Activated CD4-positive, alpha-beta T cell treated with anti-CD3 and anti-CD28 coated beads, Interleukin-2, amount 50 U/mL, for 16 hours (primary cell): Measurements from ENCODE around the gene RAB3GAP1.
A peak's percentile ranks its signal among the peaks of the same experiment; 100 is the strongest.

Experiments used
- DNase-seq: peaks from one replicate; pipeline ENCODE4 v3.0.0-alpha.2; 2020

RAB3GAP1 gene

GRCh38 chr2:135167273-135167672 lies 115.2 kb downstream of the RAB3GAP1 start:
- DNase-seq: no peak

- DNase-seq: no peak
Observed at GRCh38 chr2:135168204-135168856, 116.2 kb downstream of the RAB3GAP1 start.

DNA sequence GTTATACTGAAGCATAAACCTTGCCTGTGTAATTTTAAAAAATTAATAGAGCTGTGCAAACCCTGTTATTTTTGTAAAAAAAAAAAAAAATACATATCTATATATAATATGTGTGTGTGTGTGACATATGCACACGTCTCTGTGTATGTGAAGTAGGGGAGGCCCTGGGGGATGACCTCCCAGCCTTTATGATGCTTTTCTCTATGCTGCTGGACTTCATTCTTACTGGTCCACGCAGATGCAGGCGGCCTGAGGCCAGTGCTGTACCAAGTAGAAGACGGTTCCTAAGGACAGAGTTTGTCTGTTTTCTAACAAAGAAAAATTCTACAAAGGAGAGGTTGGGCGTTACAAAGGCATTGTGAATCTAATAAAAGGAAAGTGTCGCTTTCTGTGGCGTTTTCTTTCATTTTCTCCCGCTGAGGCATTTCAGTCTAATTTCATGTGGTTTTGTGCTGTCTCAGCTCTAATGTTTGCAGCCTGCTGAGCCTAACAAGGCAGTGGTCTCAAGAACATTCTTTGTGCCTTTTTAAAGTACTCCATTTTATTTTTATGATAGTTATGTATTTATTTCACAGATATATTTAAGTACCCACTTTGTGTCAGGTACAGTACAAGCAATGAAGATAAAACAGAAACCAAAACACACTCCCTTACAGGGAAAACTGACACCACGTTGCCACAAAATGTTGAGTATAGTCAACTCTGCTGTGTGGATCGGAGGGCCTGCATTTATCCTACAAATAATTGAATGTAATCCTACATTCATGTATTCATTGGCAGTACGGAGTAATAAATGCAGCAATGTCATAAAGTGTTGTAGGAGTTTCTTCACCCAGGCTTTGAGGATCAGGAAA lies 118.0 kb downstream of the RAB3GAP1 start:
- peak; percentile 21 for DNase-seq

DNA sequence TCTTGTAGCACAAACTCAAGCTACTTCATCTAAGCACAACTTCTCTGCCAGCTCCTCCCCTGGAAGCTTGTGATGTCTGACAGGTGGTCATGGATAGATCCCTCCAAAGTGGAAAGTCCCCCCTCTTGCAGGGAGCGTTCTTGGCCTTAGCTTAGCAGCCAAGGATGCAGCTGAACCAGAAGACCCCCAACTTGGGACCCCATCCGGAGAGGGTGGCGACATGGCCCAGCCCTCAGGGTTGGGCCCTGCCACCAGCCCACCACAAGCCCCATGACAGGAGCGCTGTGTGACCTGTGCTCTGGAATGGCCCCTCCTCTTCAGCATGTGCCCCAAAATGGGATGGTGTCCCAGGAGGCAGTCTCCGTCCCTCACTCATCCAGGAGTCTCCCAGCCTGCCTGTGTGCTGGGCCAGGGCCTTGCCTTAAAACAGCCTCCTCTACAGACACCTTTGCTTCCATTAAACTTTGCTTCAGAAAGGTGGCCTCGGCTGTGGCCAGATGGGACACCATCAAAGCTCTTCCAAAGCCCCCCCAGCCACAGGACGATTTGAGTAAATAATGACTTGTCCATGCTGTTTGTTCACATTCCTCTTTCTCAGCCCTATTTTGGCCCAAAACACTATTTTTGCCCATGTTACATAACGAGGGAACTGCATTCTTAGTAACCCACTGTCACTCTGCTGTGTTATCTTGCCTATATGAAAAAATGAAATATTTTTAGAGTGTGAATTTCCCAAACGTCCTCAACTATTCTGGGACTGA lies 122.1 kb downstream of the RAB3GAP1 start:
- no peak for DNase-seq

- DNase-seq: no peak
Observed at GRCh38 chr2:135174810-135175093, 122.7 kb downstream of the RAB3GAP1 start.

GRCh38 chr2:135175177-135175576 lies 123.1 kb downstream of the RAB3GAP1 start:
- no peak for DNase-seq

GRCh38 chr2:135179689-135180088 lies 127.6 kb downstream of the RAB3GAP1 start:
- DNase-seq: no peak

DNA sequence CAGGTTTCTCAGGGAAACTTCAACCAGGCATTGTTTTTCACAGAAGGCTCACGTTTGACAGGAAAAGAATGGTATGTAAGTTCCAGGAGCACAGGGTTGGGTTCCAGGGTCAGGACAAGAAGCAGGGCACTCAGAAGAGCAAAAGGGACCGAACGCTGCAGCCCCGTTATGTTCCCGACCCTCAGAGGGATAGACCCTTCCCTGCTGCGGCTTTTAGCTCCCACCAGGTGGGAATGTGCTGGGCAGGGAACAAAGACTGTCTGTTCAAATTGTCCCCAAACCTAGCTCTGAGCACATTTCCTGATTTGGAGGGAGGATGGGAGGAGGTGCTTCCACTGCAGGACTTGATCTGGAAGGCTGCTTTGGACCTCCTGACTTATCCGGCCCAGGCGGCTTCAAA lies 130.1 kb downstream of the RAB3GAP1 start:
- no peak for DNase-seq

DNA sequence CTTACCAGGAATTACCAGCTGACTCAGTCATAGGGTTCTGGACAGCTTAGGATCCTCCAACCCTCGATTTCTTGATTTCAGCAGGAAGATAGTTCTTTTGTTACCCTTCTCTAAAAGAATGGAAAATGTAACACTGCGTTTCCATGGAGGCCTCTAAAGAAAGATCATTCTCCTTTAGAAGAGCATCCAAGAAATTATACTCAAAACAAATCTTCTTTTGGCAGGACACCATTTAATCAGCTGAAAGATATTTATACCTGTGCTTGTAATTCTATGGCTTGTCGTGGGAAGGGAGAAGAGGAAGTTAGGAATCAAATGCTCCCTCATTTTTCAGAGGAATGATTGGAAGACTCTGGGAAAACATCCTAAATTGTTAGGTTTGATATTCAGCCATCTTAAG lies 130.5 kb downstream of the RAB3GAP1 start:
- DNase-seq: no peak

GRCh38 chr2:135183822-135184221 lies 131.7 kb downstream of the RAB3GAP1 start:
- DNase-seq: no peak

DNA sequence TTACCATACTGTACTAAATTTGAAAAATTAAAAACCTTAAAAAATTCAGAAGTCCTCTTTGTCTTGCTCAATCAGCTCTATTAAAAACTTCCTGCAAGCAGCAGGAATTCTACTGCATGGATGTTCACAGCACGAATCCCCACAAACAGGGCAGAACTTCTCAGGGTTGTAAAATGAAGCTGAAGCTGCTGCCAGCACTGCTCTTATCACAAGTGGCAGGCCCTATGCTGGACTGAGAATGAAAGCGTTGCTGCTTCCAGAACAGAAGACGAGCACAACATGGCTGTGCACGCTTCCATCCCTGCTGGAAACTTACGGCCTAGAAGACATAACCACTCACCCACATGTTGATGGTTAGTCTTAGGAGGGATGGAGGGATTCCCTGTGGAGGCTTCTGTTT lies 134.0 kb downstream of the RAB3GAP1 start:
- DNase-seq: no peak

- no peak for DNase-seq
Observed at GRCh38 chr2:135187270-135187669, 135.2 kb downstream of the RAB3GAP1 start.

DNA sequence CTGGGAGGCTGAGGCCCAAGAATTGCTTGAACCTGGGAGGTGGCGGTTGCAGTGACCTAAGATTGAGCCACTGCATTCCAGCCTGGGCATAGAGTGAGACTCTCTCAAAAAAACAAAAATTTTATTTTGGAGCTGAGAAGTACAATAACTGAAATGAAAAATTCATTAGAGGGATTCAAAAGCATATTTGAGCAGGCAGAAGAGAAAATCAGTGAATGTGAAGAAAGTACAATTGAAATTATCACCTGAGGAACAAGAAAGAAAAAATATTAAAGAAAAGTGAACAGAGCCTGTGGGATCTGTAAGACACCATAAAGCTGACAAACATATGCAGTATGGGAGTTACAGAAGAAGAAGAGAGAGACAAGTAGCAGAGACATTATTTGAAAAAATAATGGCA lies 137.1 kb downstream of the RAB3GAP1 start:
- no peak for DNase-seq

- no peak for DNase-seq
Observed at GRCh38 chr2:135190799-135191198, 138.7 kb downstream of the RAB3GAP1 start.

DNA sequence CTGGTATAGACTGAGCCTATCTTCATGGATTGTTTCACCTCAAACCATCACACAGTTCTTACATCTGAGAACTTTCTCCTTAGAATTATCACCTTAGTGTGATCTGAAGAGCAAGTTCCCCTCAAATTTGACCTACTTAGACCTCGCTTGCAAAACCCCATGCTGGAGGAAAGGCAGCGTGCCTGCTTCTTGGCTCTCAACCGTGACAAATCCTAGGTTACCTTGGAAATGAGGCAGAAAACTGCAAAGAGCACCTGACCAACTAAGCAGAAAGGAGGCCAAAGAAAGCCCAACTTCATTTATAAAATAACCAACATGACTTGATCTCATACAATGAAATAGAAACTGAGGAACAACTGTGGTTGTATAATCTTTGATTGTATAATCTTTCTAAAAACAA lies 146.4 kb downstream of the RAB3GAP1 start:
- no peak for DNase-seq

- DNase-seq: no peak
Observed at GRCh38 chr2:135202751-135203150, 150.7 kb downstream of the RAB3GAP1 start.

- no peak for DNase-seq
Observed at GRCh38 chr2:135203944-135204343, 151.9 kb downstream of the RAB3GAP1 start.

DNA sequence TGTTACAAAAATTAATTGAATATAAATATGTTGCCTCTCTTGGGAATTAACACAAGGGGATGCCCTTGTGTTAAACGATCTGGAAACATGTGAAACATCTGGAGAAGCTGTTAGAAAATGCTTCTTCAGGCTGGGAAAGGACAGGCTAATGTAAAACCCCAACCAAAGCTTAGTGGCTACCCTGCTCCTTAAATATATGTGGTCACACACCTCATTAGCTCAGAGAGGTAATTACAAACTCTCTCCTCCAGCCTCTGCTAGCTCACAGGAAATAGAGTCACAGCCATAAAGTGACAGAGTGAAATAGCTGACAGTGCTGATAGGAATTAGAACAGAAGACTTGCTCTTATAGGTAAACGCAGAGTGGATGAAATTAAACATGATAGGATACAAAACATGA lies 155.9 kb downstream of the RAB3GAP1 start:
- no peak for DNase-seq

GRCh38 chr2:135212757-135213156 lies 160.7 kb downstream of the RAB3GAP1 start:
- DNase-seq: no peak

GRCh38 chr2:135218426-135218825 lies 166.3 kb downstream of the RAB3GAP1 start:
- DNase-seq: no peak

GRCh38 chr2:135219226-135219625 lies 167.1 kb downstream of the RAB3GAP1 start:
- no peak for DNase-seq
